ENCODE data around the gene CDH8. TPM values are rescaled to one million over a fixed set of nuclear protein-coding genes. Genes with fewer than 3 reads are reported as not detected.

The CDH8 gene
- total and polyA plus RNA-seq, 5 donors: under 0.01 TPM; not detected in 4

- no peak overlapping the region for H3K4me3 ChIP-seq (ENCODE audit: low read length)
- WGBS: 47% methylated on average over 1 of the region's 1 CpG
- H3K9me3 ChIP-seq (ENCODE audit: control insufficient read depth, low read length): no peaks in the 10 kb centered on the region
- intact Hi-C loops (cut with DNase I): no loop called here
- ATAC-seq (no peak), DNase-seq (no peak)
- H3K27ac ChIP-seq (ENCODE audit: low read length): no peak overlapping the region
- no peaks in the 10 kb centered on the region for H3K27me3 ChIP-seq (ENCODE audit: control insufficient read depth, insufficient read depth)
- no peaks in the 10 kb centered on the region for H3K4me1 ChIP-seq (ENCODE audit: control insufficient read depth, insufficient read depth, low read length)
Measured at GRCh38 chr16:61681124-61681523, 355.1 kb downstream of the CDH8 start.

- H3K27ac ChIP-seq (ENCODE audit: low read length): no peak overlapping the region
- H3K4me3 ChIP-seq (ENCODE audit: low read length): no peak overlapping the region
- H3K27me3 ChIP-seq (ENCODE audit: control insufficient read depth, insufficient read depth): no peaks in the 10 kb centered on the region
- no peaks in the 10 kb centered on the region for H3K4me1 ChIP-seq (ENCODE audit: control insufficient read depth, insufficient read depth, low read length)
- intact Hi-C loops (cut with DNase I): no loop called here
- DNase-seq (no peak), ATAC-seq (no peak)
- WGBS: 73% methylated on average over 3 of the region's 3 CpGs
- no peaks in the 10 kb centered on the region for H3K9me3 ChIP-seq (ENCODE audit: control insufficient read depth, low read length)
Measured at GRCh38 chr16:61678182-61678581, 358.1 kb downstream of the CDH8 start.

DNA sequence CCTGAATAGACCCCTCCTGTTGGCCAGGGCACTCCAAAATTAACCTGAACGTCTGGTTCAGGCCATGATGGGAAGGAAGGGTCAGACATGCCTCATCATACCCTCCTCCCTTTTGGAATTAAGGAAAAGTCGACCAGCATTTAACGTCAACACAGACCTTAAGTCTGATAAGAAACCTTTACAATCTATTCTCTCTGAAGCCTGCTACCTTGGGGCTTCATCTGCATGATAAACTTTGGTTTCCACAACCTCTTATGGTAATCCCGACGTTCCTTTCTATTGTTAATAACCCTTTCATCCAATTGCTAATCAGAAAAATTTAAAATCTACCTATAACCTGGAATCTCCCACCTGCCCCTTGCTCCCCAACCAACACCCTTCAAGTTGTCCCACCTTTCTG, 358.5 kb downstream of the CDH8 start:
- Histone ChIP-seq H3K4me1 (ENCODE audit: control insufficient read depth, insufficient read depth, low read length) (no peaks in the 10 kb centered on the region), H3K27me3 (ENCODE audit: control insufficient read depth, insufficient read depth) (no peaks in the 10 kb centered on the region), H3K27ac (ENCODE audit: low read length) (no peak overlapping the region), H3K4me3 (ENCODE audit: low read length) (no peak overlapping the region), H3K9me3 (ENCODE audit: control insufficient read depth, low read length) (no peaks in the 10 kb centered on the region)
- intact Hi-C loops (cut with DNase I): no loop called here
- WGBS: 37% methylated on average over 5 of the region's 5 CpGs
- DNase-seq: no peak
- ATAC-seq: no peak

DNA sequence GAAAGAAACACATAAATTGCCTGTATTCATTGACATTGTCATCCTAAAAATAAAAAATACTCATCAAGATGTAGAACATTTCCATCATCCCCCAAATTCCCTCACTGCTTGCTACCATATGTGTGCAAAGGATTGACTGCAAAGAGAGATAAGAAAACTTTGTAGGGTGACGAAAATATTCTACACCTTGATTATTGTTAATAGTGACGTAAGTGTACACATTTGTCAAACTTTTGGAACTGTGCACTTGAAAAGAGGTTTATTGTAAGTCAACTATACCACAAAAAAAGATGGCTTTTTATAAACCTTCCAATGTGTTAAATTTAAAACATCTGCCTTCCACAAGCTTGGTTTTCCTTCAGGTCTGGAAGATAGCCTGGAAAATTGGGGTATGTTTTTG, 359.5 kb downstream of the CDH8 start:
- ATAC-seq (no peak), DNase-seq (no peak)
- Histone ChIP-seq H3K27me3 (ENCODE audit: control insufficient read depth, insufficient read depth) (no peaks in the 10 kb centered on the region), H3K9me3 (ENCODE audit: control insufficient read depth, low read length) (no peaks in the 10 kb centered on the region), H3K27ac (ENCODE audit: low read length) (no peak overlapping the region), H3K4me3 (ENCODE audit: low read length) (no peak overlapping the region), H3K4me1 (ENCODE audit: control insufficient read depth, insufficient read depth, low read length) (no peaks in the 10 kb centered on the region)
- intact Hi-C loops (cut with DNase I): no loop called here
- 76% methylated on average over 2 of the region's 2 CpGs for WGBS

DNA sequence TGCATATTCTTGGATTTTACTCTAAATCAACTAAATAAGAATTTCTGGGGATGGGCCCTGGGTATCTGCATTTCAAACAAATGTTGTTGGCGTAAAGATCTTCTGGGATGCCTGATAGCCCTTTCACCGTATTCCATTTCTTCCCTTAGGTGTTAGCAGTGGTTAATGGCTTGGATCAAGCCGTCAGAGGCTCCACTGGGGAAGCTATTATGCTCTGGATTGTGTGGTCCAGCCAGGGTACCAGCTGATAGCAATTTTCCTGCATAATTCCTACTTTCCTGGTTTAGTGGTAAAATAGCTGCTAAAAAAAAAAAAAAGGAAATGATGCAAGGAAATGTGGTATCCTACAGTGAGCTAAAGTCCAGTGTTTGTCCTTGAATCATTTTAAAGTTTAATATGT, 365.1 kb downstream of the CDH8 start:
- Histone ChIP-seq H3K27ac (ENCODE audit: low read length) (no peak overlapping the region), H3K27me3 (ENCODE audit: control insufficient read depth, insufficient read depth) (no peaks in the 10 kb centered on the region), H3K9me3 (ENCODE audit: control insufficient read depth, low read length) (no peaks in the 10 kb centered on the region), H3K4me1 (ENCODE audit: control insufficient read depth, insufficient read depth, low read length) (no peaks in the 10 kb centered on the region), H3K4me3 (ENCODE audit: low read length) (no peak overlapping the region)
- intact Hi-C loops (cut with DNase I): no loop called here
- ATAC-seq: no peak
- DNase-seq: no peak
- 64% methylated on average over 3 of the region's 3 CpGs for WGBS

- WGBS: 83% methylated on average over 1 of the region's 1 CpG
Measured at GRCh38 chr16:61665512-61665911, 370.7 kb downstream of the CDH8 start.

DNA sequence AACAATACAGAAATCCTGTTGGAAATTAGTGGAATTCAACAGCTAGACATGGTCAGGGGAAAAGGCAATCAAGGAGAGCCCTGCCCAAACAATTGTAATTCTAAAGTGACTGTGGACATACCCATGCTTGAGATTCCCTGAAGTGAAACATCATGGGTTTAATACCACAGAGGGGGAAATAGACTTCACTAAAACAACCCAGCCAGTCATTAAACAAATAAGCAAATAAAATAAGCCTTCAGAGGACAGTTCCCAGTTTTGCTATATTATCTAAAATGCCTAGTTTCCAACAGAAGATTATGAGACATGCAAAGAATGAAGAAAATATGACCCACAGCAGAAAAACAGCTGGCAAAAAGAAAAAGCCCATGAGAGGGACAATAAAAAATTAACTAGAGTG, 376.3 kb downstream of the CDH8 start:
- Histone ChIP-seq H3K4me1 (ENCODE audit: control insufficient read depth, insufficient read depth, low read length) (no peaks in the 10 kb centered on the region), H3K9me3 (ENCODE audit: control insufficient read depth, low read length) (no peaks in the 10 kb centered on the region), H3K27me3 (ENCODE audit: control insufficient read depth, insufficient read depth) (no peaks in the 10 kb centered on the region), H3K27ac (ENCODE audit: low read length) (no peak overlapping the region), H3K4me3 (ENCODE audit: low read length) (no peak overlapping the region)
- ATAC-seq: no peak
- intact Hi-C loops (cut with DNase I): no loop called here
- DNase-seq: no peak

More at GRCh38 chr16:61665512-61665911, 370.7 kb downstream of the CDH8 start:
- ATAC-seq (no peak), DNase-seq (no peak)
- H3K4me1 ChIP-seq (ENCODE audit: control insufficient read depth, insufficient read depth, low read length): no peaks in the 10 kb centered on the region
- intact Hi-C loops (cut with DNase I): no loop called here
- H3K4me3 ChIP-seq (ENCODE audit: low read length): no peak overlapping the region
- H3K9me3 ChIP-seq (ENCODE audit: control insufficient read depth, low read length): no peaks in the 10 kb centered on the region
- H3K27me3 ChIP-seq (ENCODE audit: control insufficient read depth, insufficient read depth): no peaks in the 10 kb centered on the region
- H3K27ac ChIP-seq (ENCODE audit: low read length): no peak overlapping the region

DNA sequence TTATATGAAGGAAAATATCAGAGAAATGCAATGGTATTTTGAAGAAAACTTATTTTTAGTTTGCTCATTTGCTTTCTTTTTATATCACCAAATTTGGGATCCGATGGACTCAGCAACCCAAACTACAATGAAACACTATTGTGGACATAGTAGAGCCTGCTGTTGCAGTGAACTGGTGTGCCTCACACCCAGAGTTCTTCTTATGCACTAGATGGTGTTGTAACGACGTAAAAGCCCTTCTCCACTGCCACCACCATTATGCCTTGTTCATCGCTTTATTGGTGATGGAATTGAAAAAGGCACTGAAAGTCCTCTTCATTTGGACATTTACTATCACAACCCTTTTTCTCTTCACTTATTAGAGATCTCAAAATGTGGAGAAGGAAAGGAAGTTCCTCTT, 381.3 kb downstream of the CDH8 start:
- Histone ChIP-seq H3K9me3 (ENCODE audit: control insufficient read depth, low read length) (no peaks in the 10 kb centered on the region), H3K4me1 (ENCODE audit: control insufficient read depth, insufficient read depth, low read length) (no peaks in the 10 kb centered on the region), H3K27me3 (ENCODE audit: control insufficient read depth, insufficient read depth) (no peaks in the 10 kb centered on the region), H3K4me3 (ENCODE audit: low read length) (no peak overlapping the region), H3K27ac (ENCODE audit: low read length) (no peak overlapping the region)
- 87% methylated on average over 4 of the region's 4 CpGs for WGBS
- DNase-seq (no peak), ATAC-seq (no peak)
- intact Hi-C loops (cut with DNase I): no loop called here

DNA sequence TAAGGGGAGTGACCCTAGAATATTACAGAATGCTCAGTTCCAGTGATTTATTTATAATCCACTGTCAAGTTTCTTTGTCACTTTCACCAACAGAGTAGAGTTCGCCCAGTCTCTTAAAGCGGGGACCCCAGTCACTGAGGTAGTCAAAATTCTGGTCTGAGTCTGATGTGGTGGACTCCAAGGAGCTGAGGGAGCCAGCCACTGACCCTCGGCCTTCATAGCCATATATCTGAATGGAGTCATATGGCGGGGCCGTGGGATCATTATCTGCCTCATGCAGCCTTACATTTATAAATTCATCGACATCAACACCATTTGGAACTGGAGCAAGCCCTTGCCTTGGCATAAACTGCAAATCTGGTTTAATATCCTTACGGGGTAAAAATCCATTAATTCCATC, 382.7 kb downstream of the CDH8 start:
- H3K27me3 ChIP-seq (ENCODE audit: control insufficient read depth, insufficient read depth): no peaks in the 10 kb centered on the region
- no peak overlapping the region for H3K27ac ChIP-seq (ENCODE audit: low read length)
- intact Hi-C loops (cut with DNase I): no loop called here
- WGBS: 88% methylated on average over 7 of the region's 7 CpGs
- no peak for DNase-seq
- ATAC-seq: no peak
- H3K9me3 ChIP-seq (ENCODE audit: control insufficient read depth, low read length): no peaks in the 10 kb centered on the region
- H3K4me3 ChIP-seq (ENCODE audit: low read length): no peak overlapping the region
- H3K4me1 ChIP-seq (ENCODE audit: control insufficient read depth, insufficient read depth, low read length): no peaks in the 10 kb centered on the region

GRCh38 chr16:61645561-61645960, 390.7 kb downstream of the CDH8 start:
- H3K27me3 ChIP-seq (ENCODE audit: control insufficient read depth, insufficient read depth): no peaks in the 10 kb centered on the region
- H3K9me3 ChIP-seq (ENCODE audit: control insufficient read depth, low read length): no peaks in the 10 kb centered on the region
- no peak overlapping the region for H3K27ac ChIP-seq (ENCODE audit: low read length)
- H3K4me1 ChIP-seq (ENCODE audit: control insufficient read depth, insufficient read depth, low read length): no peaks in the 10 kb centered on the region
- DNase-seq: no peak
- no peak overlapping the region for H3K4me3 ChIP-seq (ENCODE audit: low read length)
- no peak for ATAC-seq
- intact Hi-C loops (cut with DNase I): loop anchor here in 1 of 4 donors (10.0 kb wide), 1 partner anchor 61 kb away; no protein-coding TSS in a partner anchor

DNA sequence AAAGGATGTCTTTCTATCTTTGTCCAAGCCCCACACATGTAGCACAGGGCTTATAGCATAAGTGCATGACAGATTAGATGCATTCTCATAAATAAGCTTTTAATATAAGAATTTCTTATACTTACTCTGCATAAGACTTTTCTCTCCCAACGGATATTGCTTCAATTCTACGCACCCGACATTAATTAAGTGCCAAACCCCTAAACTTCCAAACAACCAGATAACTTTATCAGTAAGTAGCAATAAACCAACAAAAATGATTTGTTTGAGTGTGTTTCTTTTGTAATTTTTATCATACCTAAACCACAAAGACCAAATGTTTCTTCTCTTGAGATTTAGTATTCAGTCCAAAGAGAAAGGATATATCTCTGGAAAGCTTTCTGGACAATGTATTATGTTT, 391.5 kb downstream of the CDH8 start:
- WGBS: 76% methylated on average over 3 of the region's 3 CpGs
- H3K27ac ChIP-seq (ENCODE audit: low read length): no peak overlapping the region
- intact Hi-C loops (cut with DNase I): loop anchor here in 1 of 4 donors (10.0 kb wide), 1 partner anchor 60 kb away; no protein-coding TSS in a partner anchor

GRCh38 chr16:61617219-61617783, 418.9 kb downstream of the CDH8 start:
- 50% methylated on average over 5 of the region's 5 CpGs for WGBS
- intact Hi-C loops (cut with DNase I): no loop called here
- Histone ChIP-seq H3K9me3 (ENCODE audit: control insufficient read depth, low read length) (no peaks in the 10 kb centered on the region), H3K27me3 (ENCODE audit: control insufficient read depth, insufficient read depth) (no peaks in the 10 kb centered on the region), H3K4me3 (ENCODE audit: low read length) (no peak overlapping the region), H3K4me1 (ENCODE audit: control insufficient read depth, insufficient read depth, low read length) (no peaks in the 10 kb centered on the region), H3K27ac (ENCODE audit: low read length) (no peak overlapping the region)
- no peak for ATAC-seq
- DNase-seq: no peak

More for the DNA sequence above, 391.5 kb downstream of the CDH8 start:
- Histone ChIP-seq H3K9me3 (ENCODE audit: control insufficient read depth, low read length) (no peaks in the 10 kb centered on the region), H3K4me3 (ENCODE audit: low read length) (no peak overlapping the region), H3K27me3 (ENCODE audit: control insufficient read depth, insufficient read depth) (no peaks in the 10 kb centered on the region), H3K4me1 (ENCODE audit: control insufficient read depth, insufficient read depth, low read length) (no peaks in the 10 kb centered on the region)
- ATAC-seq (no peak), DNase-seq (no peak)
